Vagina (tissue), 2 donors: ENCODE measurements around the gene TAS2R40. TPM values are rescaled to one million over a fixed set of nuclear protein-coding genes. Genes with fewer than 3 reads are reported as not detected.

Experiments
- DNase-seq, 2 donors: peaks; one replicate each; pipeline ENCODE4 v3.0.0-alpha.2; 2017; ENCODE audit errors: extremely low spot score in 2 of 2
- H3K27ac ChIP-seq: fragments of 200-600 bp; sonication (generic); one replicate; pipeline ENCODE4 v1.5.1; 2019
- H3K27me3 ChIP-seq: fragments of 200-600 bp; sonication (generic); one replicate; pipeline ENCODE4 v1.5.1; 2019
- H3K36me3 ChIP-seq, 2 donors: fragments of 200-600 bp; sonication (generic); one replicate each; pipeline ENCODE4 v1.5.1; 2017 to 2019
- H3K4me1 ChIP-seq: fragments of 200-600 bp; sonication (generic); one replicate; pipeline ENCODE4 v1.5.1; 2019
- H3K4me3 ChIP-seq, 2 donors: fragments of 200-600 bp; sonication (generic); 1 replicate in 1 of 2; 2 replicates in 1 of 2; pipeline ENCODE4 v1.5.1; 2016 to 2019
- H3K9me3 ChIP-seq: fragments of 200-600 bp; sonication (generic); one replicate; pipeline ENCODE4 v1.5.1; 2019
- CTCF ChIP-seq, 3 experiments: fragments of 450-650 bp in 2 of 3; fragments of 200-600 bp in 1 of 3; sonication (generic) in 1 of 3; IDR thresholded peaks; one replicate each; pipeline ENCODE4 v1.5.1; 2017 to 2019; ENCODE audit warnings: antibody characterized with exemption in 3 of 3, mild to moderate bottlenecking in 2 of 3, moderate library complexity in 2 of 3
- POLR2A ChIP-seq, 2 donors: fragments of 450-650 bp; IDR thresholded peaks; one replicate each; pipeline ENCODE4 v1.6.1; 2017; ENCODE audit warnings: antibody characterized with exemption in 2 of 2, mild to moderate bottlenecking in 2 of 2, moderate library complexity in 2 of 2
- POLR2AphosphoS5 ChIP-seq, 2 donors: sonication (generic); formaldehyde crosslinking; IDR thresholded peaks; one replicate each; pipeline ENCODE4 v1.9.0; 2017; ENCODE audit warnings: antibody characterized with exemption in 2 of 2, mild to moderate bottlenecking in 2 of 2, low read depth in 1 of 2; ENCODE audit not compliant: insufficient read depth in 1 of 2
- intact Hi-C: fragments of 100-400 bp; cut with DNase I; formaldehyde crosslinking; loops from one replicate; pipeline ENCODE4 v1.15.1; 2023
- total RNA-seq: library from RNA; depleted of rRNA; stranded (reverse); fragments of >200 nt; gene quantifications from one replicate; pipeline ENCODE4 v1.2.3, GENCODE V29; 2016

TAS2R40 gene
- total RNA-seq, 1 donor from 2014 or later: not detected

- TF ChIP-seq POLR2AphosphoS5 (IDR thresholded peaks at IDR 0.05; ENCODE audit: insufficient read depth in 1 of 2, low read depth in 1 of 2): peak in 1 of 2 donors; percentile 46
- TF ChIP-seq CTCF (IDR thresholded peaks at IDR 0.05): peak; percentile 95 to 100 (median 100)
- no peak for TF ChIP-seq POLR2A (IDR thresholded peaks at IDR 0.05)
- H3K4me3 ChIP-seq: no peak overlapping the region
- no peaks in the 10 kb centered on the region for H3K9me3 ChIP-seq
- intact Hi-C loops: loop anchor here (5.0 to 10.0 kb wide), 2 partner anchors 203 to 360 kb away; partner anchors contain the start of gene EPHB6
- H3K27ac ChIP-seq: no peak overlapping the region
- H3K36me3 ChIP-seq: no peaks in the 10 kb centered on the region
- DNase-seq: no peak
- H3K27me3 ChIP-seq: no peaks in the 10 kb centered on the region
- H3K4me1 ChIP-seq: no peaks in the 10 kb centered on the region
Observed at GRCh38 chr7:143214789-143215679, 6.8 kb upstream of the TAS2R40 start.

GRCh38 chr7:143216151-143216550 lies 5.7 kb upstream of the TAS2R40 start:
- H3K27me3 ChIP-seq: no peaks in the 10 kb centered on the region
- intact Hi-C loops: loop anchor here (10.0 kb wide), 1 partner anchor 361 kb away; the partner anchor contains the start of gene EPHB6
- TF ChIP-seq CTCF (IDR thresholded peaks at IDR 0.05): no peak
- no peak for TF ChIP-seq POLR2A (IDR thresholded peaks at IDR 0.05)
- no peak for TF ChIP-seq POLR2AphosphoS5 (IDR thresholded peaks at IDR 0.05; ENCODE audit: insufficient read depth in 1 of 2, low read depth in 1 of 2)
- H3K27ac ChIP-seq: no peak overlapping the region
- H3K4me1 ChIP-seq: no peaks in the 10 kb centered on the region
- no peak for DNase-seq
- no peaks in the 10 kb centered on the region for H3K9me3 ChIP-seq
- no peak overlapping the region for H3K4me3 ChIP-seq
- H3K36me3 ChIP-seq: no peaks in the 10 kb centered on the region

GRCh38 chr7:143216686-143217085 lies 5.2 kb upstream of the TAS2R40 start:
- no peak for DNase-seq
- Histone ChIP-seq H3K4me3 (no peak overlapping the region), H3K27me3 (no peaks in the 10 kb centered on the region), H3K4me1 (no peaks in the 10 kb centered on the region), H3K27ac (no peak overlapping the region), H3K36me3 (no peaks in the 10 kb centered on the region), H3K9me3 (no peaks in the 10 kb centered on the region)
- no peak for TF ChIP-seq POLR2A (IDR thresholded peaks at IDR 0.05)
- TF ChIP-seq POLR2AphosphoS5 (IDR thresholded peaks at IDR 0.05; ENCODE audit: insufficient read depth in 1 of 2, low read depth in 1 of 2): no peak
- no peak for TF ChIP-seq CTCF (IDR thresholded peaks at IDR 0.05)
- intact Hi-C loops: loop anchor here (10.0 kb wide), 1 partner anchor 362 kb away; the partner anchor contains the start of gene EPHB6

GRCh38 chr7:143217806-143218205 lies 4.0 kb upstream of the TAS2R40 start:
- no peaks in the 10 kb centered on the region for H3K4me1 ChIP-seq
- H3K36me3 ChIP-seq: no peaks in the 10 kb centered on the region
- H3K9me3 ChIP-seq: no peaks in the 10 kb centered on the region
- intact Hi-C loops: loop anchor here (10.0 kb wide), 1 partner anchor 363 kb away; the partner anchor contains the start of gene EPHB6
- DNase-seq: no peak
- no peak for TF ChIP-seq POLR2AphosphoS5 (IDR thresholded peaks at IDR 0.05; ENCODE audit: insufficient read depth in 1 of 2, low read depth in 1 of 2)
- TF ChIP-seq CTCF (IDR thresholded peaks at IDR 0.05): no peak
- no peak for TF ChIP-seq POLR2A (IDR thresholded peaks at IDR 0.05)
- H3K27me3 ChIP-seq: no peaks in the 10 kb centered on the region
- H3K27ac ChIP-seq: no peak overlapping the region
- H3K4me3 ChIP-seq: no peak overlapping the region

- Histone ChIP-seq H3K4me3 (no peak overlapping the region), H3K4me1 (no peaks in the 10 kb centered on the region), H3K27me3 (no peaks in the 10 kb centered on the region), H3K9me3 (no peaks in the 10 kb centered on the region), H3K36me3 (no peaks in the 10 kb centered on the region), H3K27ac (no peak overlapping the region)
- no peak for TF ChIP-seq POLR2A (IDR thresholded peaks at IDR 0.05)
- no peak for TF ChIP-seq CTCF (IDR thresholded peaks at IDR 0.05)
- no peak for TF ChIP-seq POLR2AphosphoS5 (IDR thresholded peaks at IDR 0.05; ENCODE audit: insufficient read depth in 1 of 2, low read depth in 1 of 2)
- intact Hi-C loops: no loop called here
- DNase-seq: no peak
Observed at GRCh38 chr7:143221286-143221685, 551 bp upstream of the TAS2R40 start.
